ENCODE results near the gene FASTK.

FASTK gene

GRCh38 chr7:151087245-151088018 is 6.8 kb upstream of the FASTK start:
- H3K4me3 ChIP-seq (ENCODE audit: control insufficient read depth, low read depth, low read length): peak overlapping the region; percentile 74
- no peak for TF ChIP-seq CTCF (conservative IDR thresholded peaks at IDR 0.05; ENCODE audit: control insufficient read depth, insufficient read depth, low read depth, low read length)
- DNase-seq (ENCODE audit: low read depth): peak; percentile 53

DNA sequence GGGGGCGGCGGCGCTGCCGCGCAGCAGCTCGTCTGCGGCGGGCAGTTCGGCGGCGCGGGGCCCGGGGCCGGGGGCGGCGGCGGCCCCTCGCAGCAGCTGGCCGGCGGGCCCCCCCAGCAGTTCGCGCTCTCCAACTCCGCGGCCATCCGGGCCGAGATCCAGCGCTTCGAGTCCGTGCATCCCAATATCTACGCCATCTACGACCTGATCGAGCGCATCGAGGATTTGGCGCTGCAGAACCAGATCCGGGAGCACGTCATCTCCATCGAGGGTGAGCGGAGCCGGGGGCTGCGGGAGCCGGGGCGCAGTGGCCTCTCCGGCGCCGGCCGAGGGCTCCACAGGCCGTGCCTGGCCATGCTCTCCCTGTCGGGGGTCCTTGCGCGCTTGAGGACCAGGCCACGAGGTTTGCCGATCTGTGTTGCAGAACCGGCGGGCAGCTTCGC is 6.2 kb upstream of the FASTK start:
- peak overlapping the region; percentile 74 for H3K4me3 ChIP-seq (ENCODE audit: control insufficient read depth, low read depth, low read length)

DNA sequence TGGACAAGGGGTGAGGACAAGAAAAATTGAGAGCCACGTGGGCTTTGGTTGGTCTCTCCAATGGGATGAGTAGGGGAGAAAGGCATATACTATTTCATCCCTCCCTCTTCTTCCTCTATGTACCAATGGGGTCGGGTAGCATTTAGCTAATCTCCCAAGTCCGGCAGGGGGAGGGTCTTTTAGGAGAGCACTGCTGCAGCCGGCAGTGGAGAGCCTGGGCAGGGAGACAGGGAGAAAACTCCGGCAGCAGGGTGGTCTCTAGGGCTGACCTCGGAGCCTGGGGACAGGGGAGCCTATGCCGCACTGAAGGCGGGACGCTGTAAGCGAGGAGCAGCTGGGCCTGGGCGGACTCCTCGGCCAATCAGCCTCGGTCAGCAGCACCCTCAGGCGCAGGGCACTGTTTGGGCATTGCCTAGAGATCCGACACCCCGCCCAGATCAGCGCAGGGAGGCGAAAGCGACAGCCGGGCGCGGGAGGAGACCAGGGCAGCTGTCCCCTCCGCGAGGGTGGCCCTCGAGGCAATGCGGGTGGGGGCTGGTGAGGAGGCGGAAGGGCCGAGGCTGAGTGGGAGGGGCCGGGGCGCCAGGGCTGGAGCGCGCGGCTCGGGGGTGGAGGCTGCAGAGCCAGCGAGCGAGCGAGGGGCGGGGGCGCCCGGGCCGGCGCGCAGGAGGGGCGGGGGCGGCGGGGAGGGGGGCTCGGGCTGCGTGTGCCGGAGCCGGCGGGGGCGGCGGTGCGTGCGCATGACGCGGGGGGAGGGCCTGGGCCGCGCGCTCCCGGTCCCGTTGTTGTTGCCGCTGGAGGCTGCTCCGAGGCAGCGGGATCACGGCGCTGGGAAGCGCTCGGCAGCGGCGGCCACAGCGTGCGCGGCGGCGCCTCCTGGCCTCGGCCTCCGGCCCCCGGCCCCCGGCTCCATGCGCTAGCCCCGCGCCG is 5.3 kb upstream of the FASTK start, which contains the start of gene AGAP3:
Gene AGAP3 (plus strand): TSS at position 785 of the 930 bp plus-strand sequence. CDS start 267 bp downstream, outside the sequence.
- DNase-seq (ENCODE audit: low read depth): peak; percentile 63
- H3K4me3 ChIP-seq (ENCODE audit: control insufficient read depth, low read depth, low read length): peak within 1 kb of the TSS; percentile 74
- TF ChIP-seq CTCF (conservative IDR thresholded peaks at IDR 0.05; ENCODE audit: control insufficient read depth, insufficient read depth, low read depth, low read length): no peak

More for the DNA sequence above, 6.2 kb upstream of the FASTK start:
- peak; percentile 46 for DNase-seq (ENCODE audit: low read depth)
- TF ChIP-seq CTCF (conservative IDR thresholded peaks at IDR 0.05; ENCODE audit: control insufficient read depth, insufficient read depth, low read depth, low read length): no peak

GRCh38 chr7:151085329-151085690 is 4.7 kb upstream of the FASTK start:
- no peak for TF ChIP-seq CTCF (conservative IDR thresholded peaks at IDR 0.05; ENCODE audit: control insufficient read depth, insufficient read depth, low read depth, low read length)
- DNase-seq (ENCODE audit: low read depth): peak; percentile 40
- no peak overlapping the region for H3K4me3 ChIP-seq (ENCODE audit: control insufficient read depth, low read depth, low read length)

DNA sequence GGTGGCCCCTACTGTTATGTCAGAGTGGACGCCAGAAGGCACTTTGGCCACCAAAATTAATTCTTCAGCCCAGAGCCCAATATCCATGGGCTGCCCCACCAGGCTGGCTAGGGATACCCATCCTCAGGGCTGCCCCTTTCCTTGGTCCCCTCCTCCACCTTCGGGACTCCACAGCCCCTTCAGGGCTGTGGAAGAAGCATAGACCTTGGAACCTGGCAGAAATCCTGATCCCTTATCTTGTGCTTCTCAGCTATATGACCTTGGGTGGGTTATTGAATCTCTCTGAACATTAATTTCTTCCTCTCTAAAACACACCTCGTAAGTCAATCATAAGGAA is 3.2 kb upstream of the FASTK start:
- no peak for TF ChIP-seq CTCF (conservative IDR thresholded peaks at IDR 0.05; ENCODE audit: control insufficient read depth, insufficient read depth, low read depth, low read length)

GRCh38 chr7:151083071-151083823 is 2.6 kb upstream of the FASTK start, which contains the start of gene TMUB1:
Gene TMUB1, minus strand, starts transcription at chr7:151083493. Its CDS starts 930 bp downstream, at chr7:151082563.
- H3K4me3 ChIP-seq (ENCODE audit: control insufficient read depth, low read depth, low read length): peak within 1 kb of the TSS; percentile 73
- no peak for TF ChIP-seq CTCF (conservative IDR thresholded peaks at IDR 0.05; ENCODE audit: control insufficient read depth, insufficient read depth, low read depth, low read length)
- peak; percentile 43 for DNase-seq (ENCODE audit: low read depth)

More for the DNA sequence above, 3.2 kb upstream of the FASTK start:
- peak overlapping the region; percentile 73 for H3K4me3 ChIP-seq (ENCODE audit: control insufficient read depth, low read depth, low read length)
- DNase-seq (ENCODE audit: low read depth): no peak

All from fibroblast of mammary gland (primary cell).